PC-3 (cell line): ENCODE data around the gene TARS3.

ENCODE experiments used
- CTCF ChIP-seq: fragments of 300-600 bp; sonication (generic); conservative IDR thresholded peaks from 2 replicates; pipeline ENCODE4 v1.5.1; 2017; ENCODE audit warnings: antibody characterized with exemption, low read depth, mild to moderate bottlenecking, low read length
- EZH2 ChIP-seq: fragments of 300-600 bp; sonication (generic); IDR thresholded peaks from one replicate; pipeline ENCODE4 v1.6.1; 2017; ENCODE audit warnings: antibody characterized with exemption, mild to moderate bottlenecking, low read length; ENCODE audit not compliant: unreplicated experiment

- TF ChIP-seq CTCF: no peak
- no peak for TF ChIP-seq EZH2
Measured at GRCh38 chr15:101637516-101637915, 86.8 kb downstream of the TARS3 start.
